NCI-H2081 (cell line): ENCODE results near the gene MAP2K5.
"Not testable (repeated sequence)": the region's sequence is repeated elsewhere in the genome, so short reads cannot be mapped to it uniquely, and the experiment has no call there.

Source experiments
- DNase-seq, 2 experiments: peaks; one replicate each; lab custom pipeline; 2025; lab: John Stamatoyannopoulos, UW

MAP2K5 gene

DNA sequence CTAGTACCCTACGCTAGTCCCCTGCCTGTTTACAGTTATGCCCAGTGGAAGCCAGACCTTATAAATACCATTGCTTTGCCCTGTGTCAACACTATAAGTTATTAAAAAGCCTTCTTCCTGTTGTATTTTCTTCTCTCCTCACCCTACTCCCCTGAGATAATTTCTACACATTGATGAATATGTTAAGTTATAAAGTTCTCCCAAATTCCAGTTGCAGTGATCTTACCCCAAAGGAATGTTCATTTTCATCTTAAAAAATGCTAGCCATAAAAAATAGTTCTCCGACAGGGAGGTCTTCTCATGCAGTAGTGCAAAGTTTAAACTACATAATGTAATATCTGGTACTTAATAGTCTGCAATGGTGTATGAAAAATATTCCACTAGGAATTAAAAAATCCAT, 58.6 kb downstream of the MAP2K5 start:
- DNase-seq, result no peak

DNA sequence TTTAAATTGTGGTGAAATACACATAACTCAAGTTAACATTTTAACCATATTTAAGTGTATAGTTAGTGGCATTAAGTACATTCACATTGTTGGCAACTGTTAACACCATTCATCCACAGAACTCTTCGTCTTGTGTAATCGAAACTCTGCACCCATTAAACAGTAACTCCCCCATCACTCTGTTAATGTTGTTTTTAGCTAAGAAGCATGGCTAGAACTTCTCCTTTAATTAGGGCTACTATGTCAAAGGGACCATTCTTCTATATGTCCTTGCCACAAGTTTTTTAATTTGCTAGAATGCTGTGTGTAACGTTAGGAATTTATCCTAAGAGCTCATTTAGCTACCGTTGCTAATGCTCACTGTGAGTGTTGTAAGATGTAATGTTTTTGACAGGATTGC, 60.6 kb downstream of the MAP2K5 start:
- DNase-seq, result no peak

DNA sequence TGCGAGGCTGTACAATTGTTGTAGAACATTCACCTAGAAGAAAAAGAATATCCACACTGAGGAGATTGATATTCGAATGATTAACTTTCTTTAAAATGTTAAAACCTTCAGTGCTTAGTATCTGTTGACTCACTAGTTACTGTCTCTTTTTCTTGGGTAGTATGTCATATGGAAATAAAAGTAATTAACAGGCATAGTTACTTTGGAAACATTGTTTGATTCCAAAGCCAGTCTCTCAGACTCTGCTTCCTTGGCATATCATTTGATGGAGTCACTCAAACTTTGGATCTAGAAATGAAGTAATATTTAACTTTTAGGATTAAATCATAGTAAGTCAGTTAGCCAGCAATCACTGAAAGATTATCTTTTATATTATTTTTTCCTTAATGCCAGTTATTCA, 63.4 kb downstream of the MAP2K5 start:
- DNase-seq, result no peak

DNA sequence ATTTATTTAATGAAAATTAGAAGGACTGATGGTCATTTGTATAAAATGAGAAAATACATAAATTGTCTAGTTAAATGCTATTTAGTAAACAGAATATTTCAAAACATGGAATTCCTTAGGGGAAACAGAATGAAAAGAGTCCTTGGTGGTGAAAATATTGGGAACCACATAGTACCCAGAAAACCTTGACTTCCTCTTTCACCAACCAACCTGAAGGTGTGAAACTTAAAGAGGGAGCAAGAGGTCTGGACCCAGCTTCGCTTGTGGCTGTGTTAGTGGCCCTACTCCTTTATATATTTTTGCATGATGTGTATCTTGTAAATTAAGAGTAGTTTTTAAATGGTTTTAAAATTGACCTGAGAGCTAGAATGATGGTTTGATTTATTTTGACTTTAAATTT, 64.2 kb downstream of the MAP2K5 start:
- DNase-seq, result no peak

DNA sequence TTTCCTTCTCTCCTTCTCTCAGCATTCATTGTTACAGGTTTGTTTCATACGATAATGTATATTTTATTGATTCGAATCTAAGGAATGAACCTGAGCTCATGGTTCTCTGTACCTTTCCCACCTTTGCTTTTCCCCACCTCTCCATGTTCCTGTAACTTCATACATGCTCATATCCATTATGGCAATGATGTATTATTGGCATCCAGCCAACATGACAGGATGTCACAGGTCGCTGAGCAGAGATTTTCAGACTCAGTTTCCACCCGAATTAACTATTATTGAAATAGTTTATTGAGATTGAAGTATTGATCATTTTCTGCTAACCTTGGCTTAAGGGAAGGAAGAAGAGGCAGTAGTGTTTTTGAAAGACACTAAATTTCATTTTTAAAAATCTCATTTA, 64.8 kb downstream of the MAP2K5 start:
- no peak for DNase-seq

DNA sequence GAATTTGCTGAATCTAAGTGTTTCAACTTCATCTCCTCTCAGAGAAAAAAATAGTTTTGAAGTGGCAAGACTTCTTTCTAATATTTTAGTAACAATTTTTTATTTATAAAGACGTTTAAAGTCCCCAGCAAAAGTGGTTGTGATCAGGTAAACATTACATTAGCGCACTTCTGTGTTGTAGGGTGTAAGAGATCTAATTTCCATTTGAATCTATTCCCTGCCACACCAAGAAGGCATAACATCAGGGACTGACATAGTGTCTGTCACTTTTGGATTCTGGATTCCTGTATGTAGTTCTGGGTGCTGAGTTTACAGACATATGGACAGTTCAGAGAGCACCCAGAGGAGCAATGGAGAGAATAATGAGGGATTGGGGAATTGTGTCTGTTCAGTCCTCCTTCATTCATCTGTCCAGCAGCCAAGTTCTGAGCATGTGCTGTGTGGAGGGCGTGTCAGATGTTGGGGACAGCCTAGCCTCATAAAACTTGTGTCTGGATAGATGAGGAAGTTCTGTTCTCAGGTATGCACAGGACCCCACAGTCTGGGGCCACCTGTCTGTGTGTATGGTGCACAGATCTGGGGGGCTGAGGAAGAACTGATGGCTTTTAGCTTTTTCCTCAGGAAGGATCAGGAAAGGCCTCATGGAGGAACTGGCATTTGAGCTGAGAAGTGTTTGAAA, 65.6 kb downstream of the MAP2K5 start:
- DNase-seq, result no peak

DNA sequence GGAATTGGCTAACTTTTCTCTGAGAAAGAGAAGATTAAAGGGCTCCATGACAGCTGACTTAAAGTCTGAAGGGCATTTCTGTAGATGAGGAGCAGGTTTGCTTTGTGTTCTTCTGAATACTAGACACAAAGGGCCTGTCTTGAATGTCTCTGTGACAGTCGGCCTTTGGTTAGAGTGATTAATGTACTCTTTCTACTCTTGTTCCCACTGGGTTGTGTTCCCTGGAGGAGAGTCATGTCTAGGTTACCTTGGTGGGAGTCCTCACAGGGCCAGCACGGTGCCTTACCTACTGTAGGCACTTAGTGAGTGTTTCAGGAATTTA, 66.1 kb downstream of the MAP2K5 start:
- DNase-seq, result no peak

DNA sequence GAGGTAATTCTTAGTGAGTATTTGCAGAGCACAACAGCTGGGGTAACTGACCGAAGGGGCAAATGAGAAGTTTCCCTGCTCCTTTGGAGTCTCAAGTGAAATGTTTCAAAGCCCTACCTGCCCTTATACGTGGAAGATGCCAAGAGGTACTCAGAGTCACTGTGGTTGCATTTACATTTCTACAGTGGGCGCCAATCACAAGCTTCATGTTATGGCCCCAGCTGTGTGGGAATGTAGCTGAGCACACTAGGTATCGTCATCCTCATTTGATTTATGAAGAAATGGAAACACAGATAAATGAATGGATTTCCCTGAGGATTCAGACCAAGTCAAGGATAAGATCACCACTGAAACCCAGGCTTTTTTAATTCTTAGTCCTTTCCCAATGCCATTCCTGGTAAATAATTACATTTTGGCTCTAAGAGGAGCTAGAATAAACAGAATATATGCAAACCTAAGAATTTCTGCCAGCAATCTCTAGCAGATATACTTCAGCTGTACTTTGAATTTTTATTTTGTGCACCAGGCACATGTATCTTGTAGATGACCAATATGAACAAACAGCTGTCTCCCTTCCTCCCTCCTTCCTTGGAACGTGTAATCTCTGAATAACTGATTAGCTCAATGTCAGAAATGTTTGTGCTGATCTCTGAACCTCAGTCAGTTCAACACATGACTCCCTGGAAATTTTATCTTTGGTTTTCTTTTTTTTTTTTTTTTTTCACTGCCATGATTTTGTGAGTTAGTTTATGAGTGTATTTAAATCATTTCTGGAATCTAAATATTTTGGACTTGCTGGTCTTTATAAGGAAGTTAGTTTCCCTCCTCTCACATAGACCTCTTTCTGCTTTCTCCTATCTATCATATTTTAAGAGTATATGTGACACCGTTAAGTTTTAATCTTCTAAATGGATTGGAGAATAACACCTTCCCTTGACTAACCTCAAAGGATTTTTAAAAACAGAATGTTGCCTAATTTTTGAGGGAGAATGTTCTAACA, 69.2 kb downstream of the MAP2K5 start:
- no peak for DNase-seq

DNA sequence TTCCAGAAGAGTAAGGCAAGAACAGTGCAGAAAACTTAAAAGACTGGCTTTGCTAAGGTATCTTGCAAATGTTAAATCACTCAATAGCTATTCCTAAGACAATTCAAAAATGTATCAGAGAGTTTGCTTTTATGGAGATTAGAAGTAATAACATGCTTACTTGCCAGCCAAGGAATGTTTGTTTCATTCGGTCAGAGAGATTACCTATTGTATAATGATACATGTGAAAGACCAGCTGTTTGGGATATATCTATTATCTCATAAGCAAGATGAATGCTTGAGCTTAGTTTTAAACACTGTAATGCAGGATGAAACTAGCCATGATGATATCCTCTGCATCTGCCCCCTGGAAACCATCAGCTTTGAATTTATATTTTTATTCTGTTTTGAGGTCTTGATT, 70.7 kb downstream of the MAP2K5 start:
- DNase-seq, result no peak

DNA sequence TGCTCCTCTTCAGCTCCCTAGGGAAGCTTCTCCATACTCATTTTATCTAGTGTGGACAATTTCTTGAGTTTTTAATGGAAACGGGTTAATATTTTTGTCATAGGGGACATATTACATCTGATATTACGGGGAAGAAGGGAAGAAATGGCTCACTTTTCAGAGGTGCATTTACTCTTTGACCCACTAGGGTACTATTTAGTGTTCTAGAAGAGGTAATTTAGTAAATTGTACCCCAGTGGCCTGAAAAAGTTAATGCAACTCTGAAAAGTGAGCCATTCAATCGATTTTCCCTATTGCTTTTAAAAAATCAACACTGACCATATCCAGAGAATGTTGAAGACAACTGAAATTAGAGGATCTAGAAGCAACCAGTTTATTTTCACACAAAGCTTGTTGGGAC, 71.2 kb downstream of the MAP2K5 start:
- no peak for DNase-seq

DNA sequence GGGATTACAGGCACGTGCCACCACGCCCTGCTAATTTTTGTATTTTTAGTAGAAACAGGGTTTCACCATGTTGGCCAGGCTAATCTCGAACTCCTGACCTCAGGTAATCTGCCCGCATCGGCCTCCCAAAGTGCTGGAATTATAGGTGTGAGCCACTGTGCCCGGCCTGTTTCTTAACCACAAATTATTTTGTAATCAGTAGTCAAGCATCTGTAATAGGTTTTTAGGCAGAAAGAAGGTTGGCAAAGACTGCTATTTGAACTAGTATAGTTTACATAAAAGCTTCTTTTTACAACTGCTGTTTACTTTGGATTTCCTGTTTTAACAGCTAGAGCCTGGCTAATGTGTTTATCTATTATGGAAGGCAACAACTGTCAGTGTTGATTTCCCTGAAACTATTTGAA, 72.6 kb downstream of the MAP2K5 start:
- peak; percentile 6 to 71 for DNase-seq

DNA sequence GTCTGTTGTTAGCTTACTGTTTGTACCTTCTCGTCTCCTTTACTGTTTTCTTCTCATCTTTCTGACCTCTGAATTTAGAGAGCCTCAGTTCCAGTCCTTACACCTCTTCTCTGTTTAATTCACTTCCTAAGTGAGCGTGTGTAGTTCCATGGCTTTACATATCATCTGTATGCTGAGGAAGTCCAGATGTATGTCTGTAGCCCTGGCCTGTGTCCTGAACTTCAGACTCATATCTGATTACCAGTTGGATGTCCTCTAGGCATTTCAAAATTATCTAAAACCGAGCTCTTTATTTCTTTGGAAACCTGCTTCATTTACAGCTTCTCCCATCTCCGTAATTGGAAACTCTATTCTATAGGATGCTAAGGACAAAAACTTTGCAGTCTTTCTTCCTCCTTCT, 75.8 kb downstream of the MAP2K5 start:
- DNase-seq, result no peak

DNA sequence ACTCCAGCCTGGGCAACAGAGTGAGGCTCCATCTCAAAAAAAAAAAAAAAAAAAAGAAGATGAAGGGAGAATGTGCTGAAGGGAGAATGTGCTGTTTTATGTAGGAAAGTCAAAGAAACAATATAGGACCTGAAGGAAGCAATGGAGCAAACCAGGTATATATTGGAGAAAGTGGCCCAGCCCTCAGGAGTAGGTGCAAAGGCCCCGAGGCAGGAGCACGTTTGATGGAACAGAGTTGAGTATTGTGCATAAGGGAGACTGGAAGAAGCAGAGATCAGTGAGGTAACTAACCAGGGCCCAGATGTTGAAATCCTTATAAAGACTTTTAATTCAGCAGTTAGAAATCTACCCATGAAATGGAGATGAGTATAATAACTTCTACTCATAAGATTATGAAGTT, 79.6 kb downstream of the MAP2K5 start:
- DNase-seq, result no peak

DNA sequence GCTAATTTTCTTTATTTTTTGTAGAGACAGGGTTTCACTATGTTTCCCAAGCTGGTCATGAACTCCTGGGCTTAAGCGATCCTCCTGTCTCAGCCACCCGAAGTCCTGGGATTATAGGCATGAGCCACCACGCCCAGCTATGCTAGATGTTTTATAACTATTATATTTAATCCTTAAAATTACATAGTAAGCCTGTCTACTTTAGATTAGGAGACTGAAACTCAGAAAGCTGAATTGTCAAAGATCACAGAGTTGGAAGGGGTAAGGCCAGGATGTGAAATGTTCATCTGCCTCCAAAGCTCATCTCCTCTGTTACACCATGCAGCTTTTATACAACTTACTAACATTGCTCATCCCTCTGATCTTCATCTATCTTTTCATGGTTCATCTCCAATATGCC, 89.8 kb downstream of the MAP2K5 start:
- DNase-seq, result no peak

DNA sequence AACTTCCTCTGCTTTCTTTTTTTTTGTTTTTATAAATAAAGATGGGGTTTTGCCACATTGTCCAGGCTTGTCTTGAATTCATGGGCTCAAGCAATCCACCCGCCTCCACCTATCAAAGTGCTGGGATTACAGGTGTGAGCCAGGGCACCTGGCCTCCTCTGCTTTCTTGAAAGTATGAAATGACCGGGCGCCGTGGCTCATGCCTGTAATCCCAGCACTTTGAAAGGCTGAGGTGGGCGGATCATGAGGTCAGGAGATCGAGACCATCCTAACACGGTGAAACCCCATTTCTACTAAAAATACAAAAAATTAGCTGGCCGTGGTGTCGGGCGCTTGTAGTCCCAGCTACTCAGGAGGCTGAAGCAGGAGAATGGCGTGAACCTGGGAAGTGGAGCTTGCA, 93.4 kb downstream of the MAP2K5 start:
- DNase-seq, result not testable (repeated sequence)

DNA sequence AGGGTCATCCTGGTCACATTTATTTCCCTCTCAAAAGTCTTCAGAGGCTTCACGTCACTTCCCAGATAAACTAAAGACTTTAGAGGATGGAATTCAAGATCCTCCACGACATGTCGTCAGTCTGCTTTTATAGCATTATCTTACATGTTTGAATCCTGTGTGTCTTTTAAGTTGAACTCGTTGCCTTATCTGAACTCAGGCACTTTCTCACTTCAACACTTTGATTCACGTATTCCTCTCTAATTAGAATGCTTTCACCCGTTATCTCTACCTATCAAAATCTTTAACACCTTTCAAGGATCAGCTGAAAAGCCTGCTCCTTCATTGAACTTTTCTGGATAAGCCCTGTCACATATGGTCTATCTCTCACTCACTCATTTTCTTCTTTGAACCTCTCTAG, 97.1 kb downstream of the MAP2K5 start:
- DNase-seq, result no peak

DNA sequence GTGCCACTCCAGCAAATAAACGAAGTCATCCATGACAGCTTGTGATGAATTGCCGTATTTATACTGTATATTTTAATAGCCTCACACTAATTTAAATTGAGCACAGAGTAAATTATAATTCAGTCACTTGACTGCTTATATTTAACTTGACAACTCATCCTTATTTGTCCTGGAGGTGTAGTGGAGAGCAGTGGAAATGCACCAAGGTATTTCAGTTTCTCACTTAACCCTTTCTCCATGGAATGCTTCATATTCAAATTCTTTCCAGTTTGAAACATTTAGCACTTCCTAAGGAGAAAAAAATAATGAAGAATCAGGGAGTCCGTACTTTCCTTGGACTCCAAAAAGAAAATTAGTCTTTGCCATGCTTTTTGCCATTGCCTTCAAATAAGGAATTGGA, 99.0 kb downstream of the MAP2K5 start:
- peak in 1 of 2 experiments; percentile 9 for DNase-seq

DNA sequence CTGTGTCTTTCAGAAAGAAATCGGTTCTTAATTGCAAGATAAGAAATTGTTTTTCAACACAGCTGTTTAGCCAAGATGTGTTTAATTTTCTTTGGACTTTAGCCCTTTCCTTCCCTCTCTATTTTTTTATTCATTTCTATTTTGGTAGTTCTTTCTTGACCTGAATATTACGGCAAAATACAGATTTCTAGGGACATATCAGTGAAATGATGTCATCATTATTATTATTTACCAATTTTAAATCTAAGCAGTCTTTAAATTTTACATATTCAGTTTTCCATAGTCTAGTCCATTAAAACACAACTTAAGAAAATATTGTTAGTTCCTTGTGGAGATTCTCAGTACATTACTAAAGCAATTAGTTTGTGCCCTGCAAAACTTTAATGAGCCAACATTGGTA, 104.3 kb downstream of the MAP2K5 start:
- DNase-seq, result no peak

DNA sequence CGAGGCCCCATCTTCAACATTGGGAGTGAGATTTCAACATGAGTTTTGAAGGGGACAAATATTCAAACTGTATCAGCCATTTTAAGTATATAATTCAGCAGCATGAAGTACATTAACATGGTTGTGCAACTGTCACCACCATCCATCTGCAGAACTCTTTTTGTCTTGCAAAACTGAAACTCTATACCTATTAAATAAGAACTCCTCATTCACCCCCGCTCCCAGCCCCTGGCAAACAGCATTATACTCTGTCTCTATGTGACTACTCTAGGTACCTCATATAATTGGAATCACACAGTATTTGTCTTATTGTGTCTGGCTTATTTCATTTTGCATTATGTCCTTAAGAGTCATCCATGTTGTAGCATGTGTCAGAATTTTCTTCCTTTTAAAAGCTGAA, 110.1 kb downstream of the MAP2K5 start:
- no peak for DNase-seq

DNA sequence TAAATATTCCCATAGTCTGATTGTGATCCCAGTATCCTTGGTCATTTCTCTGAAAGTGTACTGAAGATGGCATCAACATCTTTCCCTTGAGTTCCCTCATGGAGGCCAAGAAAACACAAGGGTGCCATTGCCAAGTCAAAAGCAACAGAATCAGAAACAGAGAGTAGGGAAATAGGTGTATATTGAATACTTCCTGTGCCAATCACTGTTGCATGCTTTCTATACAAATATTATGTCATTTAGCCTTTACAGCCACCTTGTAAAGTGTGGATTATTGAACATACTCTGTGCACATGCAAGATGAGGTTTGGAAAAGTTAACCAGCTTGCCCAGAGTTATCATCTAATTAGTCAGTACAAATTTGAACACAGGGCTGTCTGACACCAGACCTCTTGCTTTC, 117.9 kb downstream of the MAP2K5 start:
- no peak for DNase-seq

DNA sequence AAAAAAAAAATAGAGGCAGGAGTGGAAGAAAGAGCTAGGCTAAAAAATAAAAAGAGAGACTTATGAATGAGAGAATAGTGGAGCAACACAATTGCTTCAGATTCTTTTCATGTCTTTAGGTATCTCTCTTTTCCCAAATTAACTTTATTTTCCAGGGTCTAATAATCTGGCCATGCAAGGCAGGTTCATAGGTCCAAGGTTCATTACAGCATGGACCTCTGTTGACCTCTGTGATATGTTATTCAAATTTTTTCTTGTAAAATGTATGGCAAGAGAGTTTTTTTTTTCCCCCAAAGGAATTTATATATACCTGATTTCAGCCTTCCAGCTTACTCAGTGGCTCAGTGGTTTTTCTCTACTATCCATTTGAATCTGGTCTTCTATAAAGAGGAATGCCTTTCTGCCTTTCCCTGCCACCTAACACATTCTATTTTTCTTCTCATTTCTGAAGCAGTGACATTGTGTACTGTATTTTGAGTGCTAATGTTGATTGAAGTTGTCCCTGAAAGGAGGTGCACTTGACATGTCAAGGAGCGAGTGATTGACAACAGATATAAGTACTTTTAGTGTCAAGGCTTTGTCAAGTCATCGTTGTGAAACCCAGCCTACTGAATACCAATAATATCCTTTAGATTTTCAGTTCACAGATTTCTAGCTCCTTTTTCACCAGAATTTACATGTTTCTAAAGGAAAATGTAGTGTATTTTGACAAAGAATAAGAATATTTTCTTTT, 118.5 kb downstream of the MAP2K5 start:
- DNase-seq, result no peak

DNA sequence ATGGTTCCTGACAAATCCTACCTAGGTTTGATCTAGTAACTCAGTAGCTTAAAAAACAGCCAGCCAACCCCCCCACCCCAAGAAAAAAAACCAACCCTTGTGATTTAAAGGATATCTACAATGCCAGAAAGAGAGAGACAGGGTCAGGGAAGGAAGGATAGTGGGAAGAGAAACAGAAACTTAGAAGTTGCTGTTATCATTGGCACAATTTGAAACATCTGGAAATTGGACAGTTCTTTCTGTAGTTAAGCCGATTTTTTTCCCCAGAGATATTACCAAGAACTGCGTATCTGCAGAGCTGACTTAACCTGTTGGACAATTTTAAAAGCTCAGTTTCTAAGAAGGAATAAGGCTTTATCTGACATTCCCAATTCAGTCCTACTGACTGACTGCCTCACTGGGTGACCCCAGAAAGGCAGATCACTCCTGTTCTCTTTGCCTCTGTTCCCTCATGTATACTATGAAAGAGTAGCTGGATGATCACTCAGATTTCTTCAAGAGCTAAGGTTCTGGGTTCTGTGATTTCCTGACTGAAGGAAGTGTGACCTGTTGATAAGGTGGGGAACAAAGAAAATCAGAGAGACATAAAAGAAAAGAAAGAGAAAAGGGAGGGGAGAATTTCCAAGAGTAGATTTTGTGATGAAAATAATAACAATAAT, 128.3 kb downstream of the MAP2K5 start:
- no peak for DNase-seq
